NT2/D1 (cell line): Measurements from ENCODE around the gene GFOD1.
"Not testable (repeated sequence)": the region's sequence is repeated elsewhere in the genome, so short reads cannot be mapped to it uniquely, and the experiment has no call there.

Source experiments
- DNase-seq: peaks from one replicate; pipeline ENCODE4 v3.0.0-alpha.2; 2011; ENCODE audit warnings: low read depth, low spot score
- H3K27me3 ChIP-seq: 2 replicates; pipeline ENCODE4 v1.6.0; 2011; ENCODE audit warnings: mild to moderate bottlenecking; ENCODE audit not compliant: insufficient read length, insufficient read depth
- H3K36me3 ChIP-seq: 2 replicates; pipeline ENCODE4 v1.6.1; 2011; ENCODE audit warnings: mild to moderate bottlenecking, low read length, mixed read lengths; ENCODE audit not compliant: insufficient read depth, insufficient read length
- H3K4me1 ChIP-seq: 2 replicates; pipeline ENCODE4 v1.5.1; 2011; ENCODE audit not compliant: insufficient read depth, insufficient read length
- H3K4me3 ChIP-seq: 2 replicates; pipeline ENCODE4 v1.5.1; 2011; ENCODE audit warnings: low read depth; ENCODE audit not compliant: insufficient read length
- H3K9ac ChIP-seq: 2 replicates; pipeline ENCODE4 v1.6.0; 2011; ENCODE audit warnings: low read depth; ENCODE audit not compliant: insufficient read length
- H3K9me3 ChIP-seq: 2 replicates; pipeline ENCODE4 v1.5.1; 2011; ENCODE audit warnings: mild to moderate bottlenecking, low read length; ENCODE audit not compliant: insufficient read depth
- SUZ12 ChIP-seq: IDR thresholded peaks from 2 replicates; pipeline ENCODE4 v1.6.1; 2011; ENCODE audit not compliant: insufficient read length, insufficient read depth; ENCODE audit errors: extremely low read depth
- YY1 ChIP-seq: IDR thresholded peaks from 2 replicates; pipeline ENCODE4 v1.6.1; 2011; ENCODE audit not compliant: insufficient read length, insufficient read depth
- ZNF274 ChIP-seq: IDR thresholded peaks from 2 replicates; pipeline ENCODE4 v1.6.1; 2011; ENCODE audit warnings: mild to moderate bottlenecking, low read depth, low read length

The GFOD1 gene

DNA sequence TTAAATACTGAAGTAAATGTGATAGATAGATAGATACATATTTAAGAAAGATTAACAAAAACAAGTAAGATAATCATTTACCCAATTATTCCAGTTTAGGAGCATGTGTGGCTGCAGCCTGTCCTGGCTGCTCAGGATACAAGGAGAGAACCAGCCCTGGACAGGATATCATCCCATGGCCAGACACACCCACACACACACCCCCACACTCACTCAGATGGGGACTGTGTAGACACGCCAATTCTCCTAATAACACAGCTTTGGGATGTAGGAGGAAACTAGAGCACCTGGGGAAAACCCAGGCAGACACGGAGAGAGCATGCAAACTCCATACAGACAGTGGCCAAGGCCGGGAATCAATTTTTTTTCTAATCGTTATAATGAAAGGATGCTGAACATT lies 45.6 kb downstream of the GFOD1 start:
- no peak for DNase-seq
- Histone ChIP-seq H3K36me3 (no peaks in the 10 kb centered on the region), H3K4me1 (no peaks in the 10 kb centered on the region), H3K9ac (no peak overlapping the region), H3K27me3 (no peaks in the 10 kb centered on the region), H3K9me3 (no peaks in the 10 kb centered on the region), H3K4me3 (no peak overlapping the region)
- TF ChIP-seq YY1 (no peak), ZNF274 (no peak), SUZ12 (no peak)

DNA sequence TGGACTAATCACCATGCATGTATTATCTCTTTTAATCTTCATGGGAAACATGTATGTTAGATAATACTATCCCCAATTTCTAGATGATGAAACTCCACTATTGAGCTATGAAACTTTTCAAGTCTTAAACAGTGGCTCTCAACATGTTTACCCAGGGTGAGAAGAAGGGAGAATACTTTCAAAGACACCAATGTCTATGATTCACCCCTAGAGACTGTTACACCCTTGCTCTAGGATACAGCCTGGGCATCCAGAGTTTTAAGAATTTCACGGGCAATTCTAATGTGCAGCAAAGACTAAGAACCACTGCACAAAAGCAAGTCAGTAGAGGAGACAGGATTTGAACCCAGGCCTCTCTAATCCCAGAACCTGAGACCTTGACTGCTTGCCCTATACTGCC lies 47.8 kb downstream of the GFOD1 start:
- H3K27me3 ChIP-seq: no peaks in the 10 kb centered on the region
- H3K9me3 ChIP-seq: no peaks in the 10 kb centered on the region
- no peak for TF ChIP-seq YY1
- TF ChIP-seq SUZ12: no peak
- no peak for TF ChIP-seq ZNF274
- H3K4me3 ChIP-seq: no peak overlapping the region
- DNase-seq: no peak
- H3K9ac ChIP-seq: no peak overlapping the region
- H3K4me1 ChIP-seq: no peaks in the 10 kb centered on the region
- H3K36me3 ChIP-seq: no peaks in the 10 kb centered on the region

DNA sequence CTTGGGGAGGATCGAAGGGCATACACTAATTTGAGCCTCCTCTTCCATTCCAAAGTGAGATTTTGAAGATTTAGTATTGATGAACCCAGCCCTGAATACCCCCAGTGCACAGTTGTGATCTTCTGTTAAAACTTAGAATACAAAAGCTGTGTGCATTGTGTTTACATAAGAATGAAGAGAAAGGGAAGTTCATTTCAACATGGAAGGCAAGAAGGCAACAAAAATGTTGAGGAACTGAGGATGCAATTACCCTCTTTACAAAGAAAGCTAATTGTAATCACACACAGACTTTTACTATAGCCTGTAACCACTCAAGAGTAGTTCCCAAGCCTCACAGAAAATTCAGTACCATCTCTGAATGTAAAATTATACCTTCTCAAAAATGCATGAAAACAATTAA lies 49.3 kb downstream of the GFOD1 start:
- no peak overlapping the region for H3K9ac ChIP-seq
- peaks cover 5% of the 10 kb centered on the region; the same call in 1 of the 2 replicates for H3K9me3 ChIP-seq
- no peaks in the 10 kb centered on the region for H3K27me3 ChIP-seq
- no peak for TF ChIP-seq YY1
- TF ChIP-seq SUZ12: no peak
- no peak for TF ChIP-seq ZNF274
- no peak overlapping the region for H3K4me3 ChIP-seq
- H3K4me1 ChIP-seq: no peaks in the 10 kb centered on the region
- DNase-seq: no peak
- H3K36me3 ChIP-seq: no peaks in the 10 kb centered on the region

DNA sequence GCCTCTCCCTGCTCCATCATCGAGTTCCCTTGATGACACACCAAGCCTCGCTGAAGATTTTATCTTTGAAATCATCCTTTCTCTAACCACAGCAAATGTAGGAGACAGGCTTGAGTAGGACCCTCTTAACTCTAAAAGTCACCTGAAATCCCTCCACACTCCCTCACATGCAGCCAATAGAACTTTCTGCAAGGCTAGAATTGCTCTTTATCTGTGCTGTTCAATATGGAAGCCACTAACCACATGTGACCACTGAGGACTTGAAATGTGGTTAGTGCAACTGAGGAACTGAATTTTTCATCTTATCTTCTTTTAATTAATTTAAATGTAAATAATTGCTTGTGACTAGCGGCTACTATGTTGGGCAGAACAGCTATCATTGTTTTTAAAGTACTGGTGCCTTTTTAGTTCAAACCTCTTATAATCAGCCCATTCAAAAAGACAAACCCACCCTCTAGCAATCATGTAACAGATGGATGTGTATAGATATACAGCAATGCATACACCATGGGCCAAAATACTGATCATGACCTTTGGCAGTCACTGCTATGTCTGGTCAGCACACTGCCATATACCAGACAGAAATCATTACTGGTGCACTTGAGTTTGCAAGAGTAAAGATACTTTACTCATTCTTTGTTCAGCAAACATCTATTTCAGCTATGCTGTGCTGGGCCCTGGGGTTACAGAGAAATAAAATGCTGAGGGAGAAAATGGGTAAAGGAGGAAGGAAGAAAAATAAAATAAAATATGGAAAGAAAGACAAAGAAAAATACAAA lies 50.0 kb downstream of the GFOD1 start:
- Histone ChIP-seq H3K9ac (no peak overlapping the region), H3K4me3 (no peak overlapping the region), H3K36me3 (no peaks in the 10 kb centered on the region), H3K4me1 (no peaks in the 10 kb centered on the region), H3K9me3 (peaks cover 5% of the 10 kb centered on the region; the same call in 1 of the 2 replicates), H3K27me3 (no peaks in the 10 kb centered on the region)
- no peak for TF ChIP-seq ZNF274
- no peak for TF ChIP-seq YY1
- TF ChIP-seq SUZ12: no peak
- DNase-seq: no peak

DNA sequence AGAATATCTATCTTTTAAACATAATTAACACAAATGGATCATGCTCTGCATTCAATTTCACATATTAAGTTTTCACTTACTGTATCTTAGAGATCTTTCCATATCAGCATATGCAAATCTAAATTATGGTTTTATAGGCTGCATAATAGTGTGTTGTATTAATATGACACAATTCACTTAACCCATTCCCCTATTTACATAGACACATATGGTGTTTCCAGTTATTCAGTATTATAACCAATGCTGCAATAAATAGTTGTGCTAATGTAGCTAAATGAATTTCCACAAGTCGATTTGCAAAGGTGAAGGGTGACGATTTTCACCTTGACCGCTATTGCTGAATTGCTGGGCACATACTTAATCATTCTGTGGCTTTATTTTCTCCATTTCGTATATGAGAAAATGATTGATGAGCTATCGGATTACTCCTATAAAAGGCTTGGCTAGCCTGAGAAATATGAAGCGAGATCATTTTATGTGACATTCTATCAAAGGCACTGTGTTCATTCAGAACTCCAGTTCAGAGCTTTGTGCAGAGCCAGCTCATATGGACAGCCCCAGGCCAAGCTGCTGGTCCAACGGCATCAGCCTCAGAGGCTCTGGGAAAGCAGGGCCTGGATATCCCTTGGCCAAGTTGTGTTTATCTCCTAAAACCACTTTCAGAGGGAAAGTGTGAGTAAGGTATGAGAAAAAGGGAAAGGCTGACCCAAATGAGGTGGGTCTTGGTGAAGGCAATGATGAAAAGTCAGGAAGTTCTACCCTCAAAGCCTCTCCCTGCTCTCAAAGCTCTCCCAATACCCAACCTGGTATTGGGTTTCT lies 50.8 kb downstream of the GFOD1 start:
- peaks cover 5% of the 10 kb centered on the region; the same call in 1 of the 2 replicates for H3K9me3 ChIP-seq
- no peak overlapping the region for H3K4me3 ChIP-seq
- no peak for TF ChIP-seq ZNF274
- no peak for TF ChIP-seq SUZ12
- no peak for TF ChIP-seq YY1
- H3K36me3 ChIP-seq: no peaks in the 10 kb centered on the region
- H3K27me3 ChIP-seq: no peaks in the 10 kb centered on the region
- H3K4me1 ChIP-seq: no peaks in the 10 kb centered on the region
- no peak overlapping the region for H3K9ac ChIP-seq
- DNase-seq: no peak

- no peak overlapping the region for H3K9ac ChIP-seq
- no peak for TF ChIP-seq YY1
- no peak for TF ChIP-seq ZNF274
- TF ChIP-seq SUZ12: no peak
These were observed 51.7 kb downstream of the GFOD1 start for GRCh38 chr6:13435477-13436246.

DNA sequence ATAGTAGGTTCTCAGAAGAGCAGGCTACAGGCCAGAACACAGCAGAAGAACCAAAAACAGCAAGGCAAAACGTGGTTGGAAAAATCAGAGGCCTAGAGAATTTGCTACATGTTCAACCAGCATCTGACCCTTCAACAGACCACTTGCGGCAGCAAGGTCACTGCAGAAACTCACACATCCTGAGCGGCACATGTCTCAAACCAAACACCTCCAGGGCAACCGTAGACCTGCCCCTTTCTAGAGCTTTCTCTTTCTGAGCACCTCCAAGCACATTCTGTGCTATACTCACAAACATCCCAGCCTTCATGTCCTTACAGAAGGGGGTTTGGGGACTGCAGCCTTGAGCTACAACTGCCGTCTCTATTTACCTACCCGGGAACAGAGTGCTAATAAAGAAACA lies 52.6 kb downstream of the GFOD1 start:
- H3K4me1 ChIP-seq: no peaks in the 10 kb centered on the region
- no peak overlapping the region for H3K9ac ChIP-seq
- H3K9me3 ChIP-seq: peaks cover 5% of the 10 kb centered on the region; the same call in 1 of the 2 replicates
- TF ChIP-seq SUZ12 (no peak), ZNF274 (no peak)
- H3K36me3 ChIP-seq: no peaks in the 10 kb centered on the region
- DNase-seq: no peak
- H3K4me3 ChIP-seq: no peak overlapping the region
- no peaks in the 10 kb centered on the region for H3K27me3 ChIP-seq

More at GRCh38 chr6:13435477-13436246, 51.7 kb downstream of the GFOD1 start:
- no peaks in the 10 kb centered on the region for H3K4me1 ChIP-seq
- no peak overlapping the region for H3K4me3 ChIP-seq
- H3K9me3 ChIP-seq: peaks cover 5% of the 10 kb centered on the region; the same call in 1 of the 2 replicates
- no peaks in the 10 kb centered on the region for H3K27me3 ChIP-seq
- DNase-seq: no peak
- H3K36me3 ChIP-seq: no peaks in the 10 kb centered on the region

DNA sequence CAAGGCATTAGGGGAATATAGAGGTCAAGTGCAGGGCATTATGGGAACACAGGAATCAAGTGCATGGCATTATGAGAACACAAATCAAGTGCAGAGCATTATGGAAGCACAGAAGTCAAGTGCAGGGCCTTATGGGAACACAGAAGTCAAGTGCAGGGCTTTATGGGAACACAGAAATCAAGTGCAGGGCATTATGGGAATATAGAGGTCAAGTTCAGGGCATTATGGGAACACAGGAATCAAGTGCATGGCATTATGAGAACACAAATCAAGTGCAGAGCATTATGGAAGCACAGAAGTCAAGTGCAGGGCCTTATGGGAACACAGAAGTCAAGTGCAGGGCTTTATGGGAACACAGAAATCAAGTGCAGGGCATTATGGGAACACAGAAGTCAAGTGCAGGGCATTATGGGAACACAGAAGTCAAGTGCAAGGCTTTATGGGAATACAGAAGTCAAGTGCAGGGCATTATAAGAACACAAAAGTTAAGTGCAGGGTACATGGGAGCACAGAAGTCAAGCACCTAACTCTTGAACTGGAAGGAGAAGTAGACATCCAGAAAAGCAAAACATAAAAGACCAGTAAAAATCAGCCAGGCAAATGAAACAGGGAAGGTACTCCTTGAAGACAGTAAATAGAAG lies 53.1 kb downstream of the GFOD1 start:
- not testable (repeated sequence) for DNase-seq, H3K36me3 ChIP-seq, H3K4me3 ChIP-seq, H3K9me3 ChIP-seq, H3K27me3 ChIP-seq, H3K4me1 ChIP-seq, H3K9ac ChIP-seq
